ENCODE results near the gene TBX5. TPM values are rescaled to one million over a fixed set of nuclear protein-coding genes. Genes with fewer than 3 reads are reported as not detected.

Gene TBX5
- total and polyA plus RNA-seq, 2 donors (not counting 1 experiment from before 2014, with no cell fraction given) = 16.8 to 19.4 TPM

- Histone ChIP-seq H4K20me1 (ENCODE audit: control insufficient read depth, extremely low read depth, insufficient read depth, low read length) (no peaks in the 10 kb centered on the region), H2AFZ (ENCODE audit: low read length) (no peak overlapping the region), H3K4me2 (ENCODE audit: extremely low read depth, insufficient read depth, low read length) (no peak overlapping the region), H3K4me1 (ENCODE audit: control insufficient read depth, extremely low read depth, insufficient read depth, low read length) (peaks cover 5% of the 10 kb centered on the region), H3K36me3 (ENCODE audit: control insufficient read depth, insufficient read depth, low read length) (no peaks in the 10 kb centered on the region), H3K9me3 (ENCODE audit: control insufficient read depth, insufficient read depth, low read depth, low read length) (no peaks in the 10 kb centered on the region), H3K27me3 (ENCODE audit: control insufficient read depth, insufficient read depth, low read length) (no peaks in the 10 kb centered on the region), H3K79me2 (ENCODE audit: control insufficient read depth, insufficient read depth, low read length) (no peaks in the 10 kb centered on the region), H3K9ac (ENCODE audit: insufficient read depth, low read length) (no peak overlapping the region), H3K4me3 (replicated peaks in 1 of 4; ENCODE audit: control extremely low read depth in 1 of 4, insufficient read depth in 1 of 4, low read depth in 3 of 4, low read length in 4 of 4) (no peak overlapping the region), H3K27ac (ENCODE audit: insufficient read depth, low read length) (no peak overlapping the region)
- DNase-seq (ENCODE audit: low read depth in 2 of 2) = no peak
- TF ChIP-seq EZH2 (IDR thresholded peaks at IDR 0.05; ENCODE audit: low read length, missing control alignments) = no peak
- TF ChIP-seq, protein P1, sequence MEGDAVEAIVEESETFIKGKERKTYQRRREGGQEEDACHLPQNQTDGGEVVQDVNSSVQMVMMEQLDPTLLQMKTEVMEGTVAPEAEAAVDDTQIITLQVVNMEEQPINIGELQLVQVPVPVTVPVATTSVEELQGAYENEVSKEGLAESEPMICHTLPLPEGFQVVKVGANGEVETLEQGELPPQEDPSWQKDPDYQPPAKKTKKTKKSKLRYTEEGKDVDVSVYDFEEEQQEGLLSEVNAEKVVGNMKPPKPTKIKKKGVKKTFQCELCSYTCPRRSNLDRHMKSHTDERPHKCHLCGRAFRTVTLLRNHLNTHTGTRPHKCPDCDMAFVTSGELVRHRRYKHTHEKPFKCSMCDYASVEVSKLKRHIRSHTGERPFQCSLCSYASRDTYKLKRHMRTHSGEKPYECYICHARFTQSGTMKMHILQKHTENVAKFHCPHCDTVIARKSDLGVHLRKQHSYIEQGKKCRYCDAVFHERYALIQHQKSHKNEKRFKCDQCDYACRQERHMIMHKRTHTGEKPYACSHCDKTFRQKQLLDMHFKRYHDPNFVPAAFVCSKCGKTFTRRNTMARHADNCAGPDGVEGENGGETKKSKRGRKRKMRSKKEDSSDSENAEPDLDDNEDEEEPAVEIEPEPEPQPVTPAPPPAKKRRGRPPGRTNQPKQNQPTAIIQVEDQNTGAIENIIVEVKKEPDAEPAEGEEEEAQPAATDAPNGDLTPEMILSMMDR (conservative IDR thresholded peaks at IDR 0.05 in 1 of 2, IDR thresholded peaks at IDR 0.05 in 1 of 2; ENCODE audit: low read depth in 1 of 2, low read length in 2 of 2) = no peak
These were observed 91.5 kb downstream of the TBX5 start for GRCh38 chr12:114314403-114314802.

GRCh38 chr12:114313910-114314309 is 92.0 kb downstream of the TBX5 start:
- Histone ChIP-seq H4K20me1 (ENCODE audit: control insufficient read depth, extremely low read depth, insufficient read depth, low read length) (no peaks in the 10 kb centered on the region), H3K27me3 (ENCODE audit: control insufficient read depth, insufficient read depth, low read length) (no peaks in the 10 kb centered on the region), H3K79me2 (ENCODE audit: control insufficient read depth, insufficient read depth, low read length) (no peaks in the 10 kb centered on the region), H2AFZ (ENCODE audit: low read length) (no peak overlapping the region), H3K27ac (ENCODE audit: insufficient read depth, low read length) (no peak overlapping the region), H3K4me1 (ENCODE audit: control insufficient read depth, extremely low read depth, insufficient read depth, low read length) (peaks cover 5% of the 10 kb centered on the region), H3K4me3 (replicated peaks in 1 of 4; ENCODE audit: control extremely low read depth in 1 of 4, insufficient read depth in 1 of 4, low read depth in 3 of 4, low read length in 4 of 4) (no peak overlapping the region), H3K4me2 (ENCODE audit: extremely low read depth, insufficient read depth, low read length) (no peak overlapping the region), H3K9me3 (ENCODE audit: control insufficient read depth, insufficient read depth, low read depth, low read length) (no peaks in the 10 kb centered on the region), H3K9ac (ENCODE audit: insufficient read depth, low read length) (no peak overlapping the region), H3K36me3 (ENCODE audit: control insufficient read depth, insufficient read depth, low read length) (no peaks in the 10 kb centered on the region)
- DNase-seq (ENCODE audit: low read depth in 2 of 2) = no peak
- TF ChIP-seq, protein P1 (conservative IDR thresholded peaks at IDR 0.05 in 1 of 2, IDR thresholded peaks at IDR 0.05 in 1 of 2; ENCODE audit: low read depth in 1 of 2, low read length in 2 of 2) = no peak
- TF ChIP-seq EZH2 (IDR thresholded peaks at IDR 0.05; ENCODE audit: low read length, missing control alignments) = no peak

GRCh38 chr12:114311974-114312373 is 94.0 kb downstream of the TBX5 start:
- TF ChIP-seq, protein P1 (conservative IDR thresholded peaks at IDR 0.05 in 1 of 2, IDR thresholded peaks at IDR 0.05 in 1 of 2; ENCODE audit: low read depth in 1 of 2, low read length in 2 of 2) = no peak
- no peak for TF ChIP-seq EZH2 (IDR thresholded peaks at IDR 0.05; ENCODE audit: low read length, missing control alignments)
- H3K36me3 ChIP-seq (ENCODE audit: control insufficient read depth, insufficient read depth, low read length) = no peaks in the 10 kb centered on the region
- H3K4me2 ChIP-seq (ENCODE audit: extremely low read depth, insufficient read depth, low read length) = no peak overlapping the region
- no peaks in the 10 kb centered on the region for H4K20me1 ChIP-seq (ENCODE audit: control insufficient read depth, extremely low read depth, insufficient read depth, low read length)
- peaks cover 5% of the 10 kb centered on the region for H3K4me1 ChIP-seq (ENCODE audit: control insufficient read depth, extremely low read depth, insufficient read depth, low read length)
- no peak overlapping the region for H3K9ac ChIP-seq (ENCODE audit: insufficient read depth, low read length)
- no peaks in the 10 kb centered on the region for H3K27me3 ChIP-seq (ENCODE audit: control insufficient read depth, insufficient read depth, low read length)
- no peaks in the 10 kb centered on the region for H3K79me2 ChIP-seq (ENCODE audit: control insufficient read depth, insufficient read depth, low read length)
- H3K4me3 ChIP-seq (replicated peaks in 1 of 4; ENCODE audit: control extremely low read depth in 1 of 4, insufficient read depth in 1 of 4, low read depth in 3 of 4, low read length in 4 of 4) = no peak overlapping the region
- H2AFZ ChIP-seq (ENCODE audit: low read length) = no peak overlapping the region
- no peak overlapping the region for H3K27ac ChIP-seq (ENCODE audit: insufficient read depth, low read length)
- DNase-seq (ENCODE audit: low read depth in 2 of 2) = peak; percentile 14 to 84
- no peaks in the 10 kb centered on the region for H3K9me3 ChIP-seq (ENCODE audit: control insufficient read depth, insufficient read depth, low read depth, low read length)
